GM19463 (cell line): ENCODE results near the gene RAB3IL1.
"Not testable (repeated sequence)": the region's sequence is repeated elsewhere in the genome, so short reads cannot be mapped to it uniquely, and the experiment has no call there.

Experiments used
- ATAC-seq: cut with Tn5 transposase; IDR thresholded peaks from one replicate; pipeline ENCODE4 v1.9.1; 2021; ENCODE audit warnings: mild to moderate bottlenecking, moderate library complexity; ENCODE audit not compliant: unreplicated experiment

The RAB3IL1 gene

GRCh38 chr11:61954106-61954850, 36.9 kb upstream of the RAB3IL1 start:
- ATAC-seq = no peak

- not testable (repeated sequence) for ATAC-seq
These were observed 36.3 kb upstream of the RAB3IL1 start for GRCh38 chr11:61953632-61954031.

GRCh38 chr11:61952882-61953281, 35.5 kb upstream of the RAB3IL1 start:
- no peak for ATAC-seq

- no peak for ATAC-seq
These were observed 34.2 kb upstream of the RAB3IL1 start for GRCh38 chr11:61951484-61952135.

- ATAC-seq = no peak
These were observed 32.7 kb upstream of the RAB3IL1 start, which contains the start of gene BEST1 for GRCh38 chr11:61950035-61950547. Gene BEST1 (plus strand): TSS chr11:61950351. CDS start chr11:61951807, 1,456 bp downstream.

- ATAC-seq = no peak
These were observed 32.0 kb upstream of the RAB3IL1 start for GRCh38 chr11:61949169-61950034.

- ATAC-seq = no peak
These were observed 31.1 kb upstream of the RAB3IL1 start for GRCh38 chr11:61948505-61948904.

GRCh38 chr11:61947486-61948210, 30.3 kb upstream of the RAB3IL1 start:
- no peak for ATAC-seq

GRCh38 chr11:61946894-61947293, 29.5 kb upstream of the RAB3IL1 start:
- ATAC-seq = no peak

- no peak for ATAC-seq
These were observed 27.8 kb upstream of the RAB3IL1 start for GRCh38 chr11:61945191-61945590.

- ATAC-seq = no peak
These were observed 23.1 kb upstream of the RAB3IL1 start for GRCh38 chr11:61940466-61940865.

- no peak for ATAC-seq
These were observed 18.5 kb upstream of the RAB3IL1 start for GRCh38 chr11:61935861-61936260.

- no peak for ATAC-seq
These were observed 13.6 kb upstream of the RAB3IL1 start for GRCh38 chr11:61930933-61931332.

- ATAC-seq = no peak
These were observed 11.2 kb upstream of the RAB3IL1 start for GRCh38 chr11:61928606-61929005.

- no peak for ATAC-seq
These were observed 10.1 kb upstream of the RAB3IL1 start for GRCh38 chr11:61927501-61927900.

- no peak for ATAC-seq
These were observed 8.9 kb upstream of the RAB3IL1 start for GRCh38 chr11:61926235-61926634.

GRCh38 chr11:61925736-61926135, 8.4 kb upstream of the RAB3IL1 start:
- ATAC-seq = no peak

- ATAC-seq = no peak
These were observed 6.7 kb upstream of the RAB3IL1 start for GRCh38 chr11:61924064-61924455.

GRCh38 chr11:61923166-61924063, 6.0 kb upstream of the RAB3IL1 start:
- ATAC-seq = no peak

GRCh38 chr11:61922539-61922938, 5.2 kb upstream of the RAB3IL1 start:
- no peak for ATAC-seq
